Epidermal melanocyte (primary cell): ENCODE data around the gene CDC42SE2.
"Not testable (repeated sequence)": the region's sequence is repeated elsewhere in the genome, so short reads cannot be mapped to it uniquely, and the experiment has no call there.

Experiments
- DNase-seq: peaks from one replicate; pipeline ENCODE4 v3.0.0; 2011; ENCODE audit warnings: low spot score; ENCODE audit not compliant: insufficient read length

The CDC42SE2 gene

GRCh38 chr5:131389096-131389868, 125.4 kb downstream of the CDC42SE2 start:
- no peak for DNase-seq

GRCh38 chr5:131389869-131390265, 126.0 kb downstream of the CDC42SE2 start:
- DNase-seq, result no peak

GRCh38 chr5:131392466-131393095, 128.7 kb downstream of the CDC42SE2 start:
- no peak for DNase-seq

- DNase-seq, result no peak
These were observed 129.7 kb downstream of the CDC42SE2 start for GRCh38 chr5:131393498-131393968.

GRCh38 chr5:131394128-131394527, 130.3 kb downstream of the CDC42SE2 start:
- no peak for DNase-seq

- DNase-seq, result no peak
These were observed 132.2 kb downstream of the CDC42SE2 start for GRCh38 chr5:131396015-131396414.

- no peak for DNase-seq
These were observed 132.9 kb downstream of the CDC42SE2 start for GRCh38 chr5:131396630-131397273.

- not testable (repeated sequence) for DNase-seq
These were observed 135.2 kb downstream of the CDC42SE2 start for GRCh38 chr5:131399007-131399406.

GRCh38 chr5:131400585-131400984, 136.7 kb downstream of the CDC42SE2 start:
- DNase-seq, result no peak

GRCh38 chr5:131405674-131406073, 141.8 kb downstream of the CDC42SE2 start:
- DNase-seq, result no peak

GRCh38 chr5:131406076-131406475, 142.2 kb downstream of the CDC42SE2 start:
- no peak for DNase-seq

- no peak for DNase-seq
These were observed 143.3 kb downstream of the CDC42SE2 start for GRCh38 chr5:131406975-131407638.

- no peak for DNase-seq
These were observed 150.0 kb downstream of the CDC42SE2 start for GRCh38 chr5:131413605-131414559.

GRCh38 chr5:131416729-131417128, 152.9 kb downstream of the CDC42SE2 start:
- DNase-seq, result no peak

GRCh38 chr5:131417240-131417869, 153.5 kb downstream of the CDC42SE2 start:
- DNase-seq, result peak; percentile 53

- no peak for DNase-seq
These were observed 155.0 kb downstream of the CDC42SE2 start for GRCh38 chr5:131418846-131419245.

GRCh38 chr5:131419877-131420276, 156.0 kb downstream of the CDC42SE2 start:
- no peak for DNase-seq

GRCh38 chr5:131423056-131423455, 159.2 kb downstream of the CDC42SE2 start:
- DNase-seq, result no peak

GRCh38 chr5:131426011-131426410, 162.2 kb downstream of the CDC42SE2 start:
- DNase-seq, result no peak

- no peak for DNase-seq
These were observed 166.9 kb downstream of the CDC42SE2 start for GRCh38 chr5:131430794-131431193.
